Stimulated activated CD4-positive, alpha-beta T cell treated with anti-CD3 and anti-CD28 coated beads, Interleukin-15, amount 100 ng/mL, for 1 hour (primary cell): ENCODE results near the gene KIAA1671.
A peak's percentile ranks its signal among the peaks of the same experiment; 100 is the strongest.
"Not testable (repeated sequence)": the region's sequence is repeated elsewhere in the genome, so short reads cannot be mapped to it uniquely, and the experiment has no call there.

Experiments used
- DNase-seq, 2 donors: peaks; one replicate each; pipeline ENCODE4 v3.0.0-alpha.2; 2020; ENCODE audit warnings: low read depth in 1 of 2, low spot score in 1 of 2

Gene KIAA1671

GRCh38 chr22:24951942-24952836 lies at the start of gene KIAA1671:
TSS of gene KIAA1671 (plus strand) at chr22:24952716. CDS start at chr22:25028000, 75,284 bp downstream.
- DNase-seq, result peak; percentile 76 to 85

GRCh38 chr22:24905909-24906308 lies 46.6 kb upstream of the KIAA1671 start:
- DNase-seq, result no peak

- not testable (repeated sequence) for DNase-seq
These were observed 45.4 kb upstream of the KIAA1671 start for GRCh38 chr22:24907101-24907500.

- DNase-seq, result no peak
These were observed 32.5 kb upstream of the KIAA1671 start for GRCh38 chr22:24920029-24920428.

GRCh38 chr22:24925586-24926427 lies 26.7 kb upstream of the KIAA1671 start:
- no peak for DNase-seq

GRCh38 chr22:24926428-24926725 lies 26.1 kb upstream of the KIAA1671 start:
- DNase-seq, result no peak

- DNase-seq, result no peak
These were observed 25.5 kb upstream of the KIAA1671 start for GRCh38 chr22:24926849-24927579.

- DNase-seq, result no peak
These were observed 24.2 kb upstream of the KIAA1671 start for GRCh38 chr22:24928322-24928721.

GRCh38 chr22:24930678-24931077 lies 21.8 kb upstream of the KIAA1671 start:
- no peak for DNase-seq

- no peak for DNase-seq
These were observed 16.6 kb upstream of the KIAA1671 start for GRCh38 chr22:24935771-24936483.

- no peak for DNase-seq
These were observed 15.4 kb upstream of the KIAA1671 start for GRCh38 chr22:24937114-24937513.

GRCh38 chr22:24938741-24939341 lies 13.7 kb upstream of the KIAA1671 start:
- no peak for DNase-seq

GRCh38 chr22:24942301-24942700 lies 10.2 kb upstream of the KIAA1671 start:
- no peak for DNase-seq

GRCh38 chr22:24944217-24944937 lies 8.1 kb upstream of the KIAA1671 start:
- no peak for DNase-seq

- no peak for DNase-seq
These were observed 7.1 kb upstream of the KIAA1671 start for GRCh38 chr22:24945430-24945829.

- DNase-seq, result no peak
These were observed 5.1 kb upstream of the KIAA1671 start for GRCh38 chr22:24947383-24947782.

- DNase-seq, result no peak
These were observed 4.6 kb upstream of the KIAA1671 start for GRCh38 chr22:24947881-24948280.

- DNase-seq, result no peak
These were observed 3.9 kb upstream of the KIAA1671 start for GRCh38 chr22:24948356-24949202.
